Lower leg skin (tissue), 3 donors: ENCODE results near the gene ZIC4.

ENCODE experiments used
- POLR2A ChIP-seq, 2 donors: fragments of 450-650 bp; IDR thresholded peaks; one replicate each; pipeline ENCODE4 v1.6.1; 2016 to 2017; ENCODE audit warnings: antibody characterized with exemption in 2 of 2, mild to moderate bottlenecking in 1 of 2, moderate library complexity in 1 of 2
- TF ChIP-seq, protein P1 (sequence below), 3 donors: fragments of 450-650 bp; IDR thresholded peaks; one replicate each; pipeline ENCODE4 v1.5.1; 2016; ENCODE audit warnings: antibody characterized with exemption in 3 of 3, mild to moderate bottlenecking in 3 of 3, moderate library complexity in 2 of 3

GRCh38 chr3:147403511-147403910 is 2.8 kb downstream of the ZIC4 start:
- TF ChIP-seq, protein P1, sequence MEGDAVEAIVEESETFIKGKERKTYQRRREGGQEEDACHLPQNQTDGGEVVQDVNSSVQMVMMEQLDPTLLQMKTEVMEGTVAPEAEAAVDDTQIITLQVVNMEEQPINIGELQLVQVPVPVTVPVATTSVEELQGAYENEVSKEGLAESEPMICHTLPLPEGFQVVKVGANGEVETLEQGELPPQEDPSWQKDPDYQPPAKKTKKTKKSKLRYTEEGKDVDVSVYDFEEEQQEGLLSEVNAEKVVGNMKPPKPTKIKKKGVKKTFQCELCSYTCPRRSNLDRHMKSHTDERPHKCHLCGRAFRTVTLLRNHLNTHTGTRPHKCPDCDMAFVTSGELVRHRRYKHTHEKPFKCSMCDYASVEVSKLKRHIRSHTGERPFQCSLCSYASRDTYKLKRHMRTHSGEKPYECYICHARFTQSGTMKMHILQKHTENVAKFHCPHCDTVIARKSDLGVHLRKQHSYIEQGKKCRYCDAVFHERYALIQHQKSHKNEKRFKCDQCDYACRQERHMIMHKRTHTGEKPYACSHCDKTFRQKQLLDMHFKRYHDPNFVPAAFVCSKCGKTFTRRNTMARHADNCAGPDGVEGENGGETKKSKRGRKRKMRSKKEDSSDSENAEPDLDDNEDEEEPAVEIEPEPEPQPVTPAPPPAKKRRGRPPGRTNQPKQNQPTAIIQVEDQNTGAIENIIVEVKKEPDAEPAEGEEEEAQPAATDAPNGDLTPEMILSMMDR (IDR thresholded peaks at IDR 0.05) = no peak
- TF ChIP-seq POLR2A (IDR thresholded peaks at IDR 0.05) = no peak
